Panc1 (cell line): ENCODE results near the gene CARD8.

Experiments used
- CTCF ChIP-seq: fragments of 450-650 bp; IDR thresholded peaks from 2 replicates; pipeline ENCODE4 v1.5.1; 2017; ENCODE audit warnings: mild to moderate bottlenecking
- POLR2AphosphoS5 ChIP-seq: IDR thresholded peaks from 2 replicates; pipeline ENCODE4 v1.6.1; 2012; ENCODE audit warnings: mild to moderate bottlenecking, low read depth, low read length, moderate library complexity

GRCh38 chr19:48221628-48222027, 34.1 kb downstream of the CARD8 start:
- TF ChIP-seq POLR2AphosphoS5, result no peak
- TF ChIP-seq CTCF, result no peak
